Fibroblast of skin of right biceps (primary cell): ENCODE measurements around the gene CADM1.

Source experiments
- DNase-seq: peaks from one replicate; pipeline ENCODE4 v3.0.0-alpha.2; 2013

The CADM1 gene

DNA sequence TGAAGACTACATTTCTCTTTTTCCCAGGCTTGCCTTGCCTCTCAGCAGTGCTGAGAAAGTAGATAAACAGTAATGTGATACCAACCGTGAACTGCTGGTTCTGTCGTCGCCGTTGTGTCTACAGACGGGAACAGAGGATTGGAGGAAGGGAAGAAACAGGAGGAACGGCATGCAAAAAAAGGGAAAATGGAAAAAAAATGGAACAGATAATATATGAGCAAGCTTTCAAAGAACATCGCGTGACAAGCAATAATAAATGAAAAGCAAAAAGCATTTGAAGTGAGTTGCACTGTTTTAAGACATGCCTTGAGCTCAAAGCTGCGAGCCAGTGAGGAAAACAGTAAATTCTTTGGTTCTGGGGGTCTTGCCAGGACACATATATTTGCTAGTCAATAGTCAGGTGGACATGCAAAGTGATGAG, 305.9 kb downstream of the CADM1 start:
- DNase-seq: peak; percentile 4

DNA sequence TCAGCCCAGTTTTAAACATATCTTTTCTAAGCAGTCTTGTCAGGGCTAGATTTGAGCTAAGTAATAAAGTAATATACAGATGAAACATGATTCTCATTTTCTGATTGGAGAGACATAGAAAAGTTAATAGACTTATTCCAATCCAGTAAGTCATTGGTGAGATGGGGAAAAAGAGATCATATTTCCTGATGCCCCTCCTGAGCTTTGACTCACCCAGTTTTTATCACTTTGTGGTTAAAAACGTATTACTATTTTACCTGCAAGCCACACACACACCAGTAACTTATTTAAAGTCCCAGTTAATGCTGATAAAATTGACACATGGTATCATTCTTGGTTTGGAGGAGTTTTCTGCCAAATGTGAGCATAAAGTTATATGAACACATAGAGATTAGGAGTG, 306.8 kb downstream of the CADM1 start:
- peak; percentile 41 for DNase-seq

GRCh38 chr11:115197031-115197430, 307.2 kb downstream of the CADM1 start:
- no peak for DNase-seq

DNA sequence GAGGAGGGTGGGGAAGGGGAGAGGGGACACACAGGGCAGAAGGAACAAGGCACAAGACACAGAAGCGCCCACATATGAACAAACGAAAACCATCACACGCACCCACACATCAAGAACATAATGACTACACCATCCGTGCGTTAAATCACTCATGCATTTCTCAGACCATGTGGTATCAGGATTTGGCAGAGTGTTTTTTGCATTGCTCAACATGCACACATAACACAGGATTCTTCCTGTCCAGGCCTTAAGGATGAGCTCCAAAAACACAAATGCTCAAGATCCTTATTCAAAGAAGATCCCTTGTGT, 309.5 kb downstream of the CADM1 start:
- DNase-seq: peak; percentile 79

DNA sequence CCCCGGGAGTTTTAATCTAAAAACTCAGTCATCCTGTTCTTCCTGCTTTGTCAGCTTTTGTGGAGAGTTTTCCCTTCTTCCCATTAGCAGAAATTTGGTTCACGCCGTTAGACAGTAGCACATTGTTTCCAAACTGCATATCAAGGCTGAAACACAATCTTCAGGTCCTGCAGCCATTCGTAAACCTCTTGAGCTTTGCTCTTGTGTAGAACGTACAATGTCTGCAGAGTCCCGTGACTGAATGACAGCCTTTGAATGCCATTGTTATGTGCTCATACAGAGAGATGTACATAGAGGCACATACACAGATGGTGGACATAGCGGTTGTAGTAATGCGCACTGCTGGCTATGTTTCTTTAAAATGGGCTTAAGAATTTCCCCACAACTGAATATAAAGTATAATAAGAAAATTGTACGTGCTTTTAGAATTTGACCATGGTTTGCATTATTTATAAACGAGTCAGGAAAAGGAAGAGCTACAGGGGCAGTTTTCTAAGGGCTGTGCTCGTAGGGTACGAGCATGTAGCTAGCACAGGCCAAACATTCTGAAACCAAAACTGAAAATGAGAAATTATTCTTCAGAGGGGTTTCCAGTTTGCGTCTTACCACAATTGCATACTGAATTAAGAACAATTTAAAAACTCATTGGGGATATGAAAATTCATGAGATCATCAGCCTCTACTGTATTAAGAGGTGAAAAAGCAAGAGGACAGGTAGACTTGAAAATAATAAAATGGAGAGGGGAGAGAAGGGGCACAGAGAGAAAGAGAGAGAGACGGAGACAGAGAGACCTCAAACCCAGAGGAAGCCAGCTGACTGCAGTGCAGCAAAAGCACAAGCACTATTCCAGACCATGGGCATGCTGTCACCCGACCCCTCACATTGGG, 310.1 kb downstream of the CADM1 start:
- DNase-seq: peak; percentile 45

GRCh38 chr11:115191761-115192160, 312.5 kb downstream of the CADM1 start:
- peak; percentile 24 for DNase-seq

DNA sequence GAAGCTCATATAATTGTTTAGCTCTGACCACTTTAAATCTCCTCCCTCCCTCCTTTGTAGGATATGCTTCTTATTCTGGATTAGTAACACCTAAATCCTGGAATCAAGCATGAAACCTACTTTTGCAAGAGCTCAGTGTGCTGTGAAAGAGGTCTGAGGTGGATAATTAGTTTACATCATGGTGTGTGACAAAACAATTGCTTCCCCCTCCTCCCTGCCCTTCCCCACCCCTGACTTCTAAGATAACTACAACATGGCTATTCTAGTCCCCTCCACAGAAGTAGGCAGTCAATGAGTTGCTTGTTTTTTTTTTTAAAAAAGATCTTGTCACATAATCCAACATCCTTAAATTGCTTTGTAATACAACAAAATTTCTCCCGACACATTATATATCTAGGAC, 314.0 kb downstream of the CADM1 start:
- no peak for DNase-seq

DNA sequence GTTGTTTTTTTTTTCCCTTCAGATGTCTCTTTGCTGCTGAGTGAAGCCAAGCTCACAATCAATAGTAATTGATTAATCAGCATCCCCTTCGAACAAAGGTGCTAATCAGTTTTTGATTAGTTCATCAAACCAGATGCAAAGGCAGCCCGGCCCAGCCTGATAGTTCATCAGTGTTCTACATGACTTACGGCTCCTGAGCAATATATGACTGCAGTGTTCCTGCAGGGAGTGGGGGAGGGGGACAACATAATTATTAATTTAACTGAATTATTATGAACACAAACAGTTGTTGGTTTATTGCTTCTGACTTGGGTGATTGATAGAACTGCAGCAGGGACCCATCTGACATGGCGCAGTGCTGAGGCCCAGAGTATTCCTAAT, 315.3 kb downstream of the CADM1 start:
- no peak for DNase-seq

DNA sequence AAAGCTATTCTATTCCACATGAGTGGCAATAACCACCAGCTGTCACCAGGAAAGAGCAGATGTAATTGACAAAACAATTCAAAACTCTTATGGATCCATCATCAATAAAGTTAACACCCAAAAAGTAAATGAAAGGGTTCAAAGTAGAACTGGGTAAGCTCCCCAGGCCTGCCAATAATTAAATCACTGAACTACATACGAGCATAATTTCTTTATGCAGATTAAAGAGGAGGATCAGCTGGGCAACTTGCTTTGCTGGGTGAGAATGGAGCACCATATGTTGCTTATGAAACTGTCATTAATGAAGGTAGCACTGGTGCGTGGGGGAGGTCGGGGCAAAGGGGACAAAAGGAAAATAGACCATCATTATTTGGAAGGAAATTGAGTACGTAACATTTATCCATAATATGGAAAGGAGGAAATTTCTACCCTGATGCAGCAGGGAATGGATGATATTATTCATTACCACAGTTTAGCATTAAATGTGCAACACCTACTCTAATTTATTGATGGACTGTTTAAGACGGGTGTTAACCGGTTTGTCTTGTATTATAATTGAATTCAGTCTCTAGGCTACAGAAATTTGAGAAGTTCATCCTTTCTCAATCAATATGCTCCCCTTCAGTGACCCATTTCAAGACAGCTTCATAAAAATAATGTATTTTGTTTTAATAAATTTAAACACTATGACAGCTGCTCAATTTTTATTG, 315.9 kb downstream of the CADM1 start:
- DNase-seq: no peak

GRCh38 chr11:115185931-115186330, 318.3 kb downstream of the CADM1 start:
- DNase-seq: no peak

GRCh38 chr11:115185507-115185906, 318.7 kb downstream of the CADM1 start:
- no peak for DNase-seq

DNA sequence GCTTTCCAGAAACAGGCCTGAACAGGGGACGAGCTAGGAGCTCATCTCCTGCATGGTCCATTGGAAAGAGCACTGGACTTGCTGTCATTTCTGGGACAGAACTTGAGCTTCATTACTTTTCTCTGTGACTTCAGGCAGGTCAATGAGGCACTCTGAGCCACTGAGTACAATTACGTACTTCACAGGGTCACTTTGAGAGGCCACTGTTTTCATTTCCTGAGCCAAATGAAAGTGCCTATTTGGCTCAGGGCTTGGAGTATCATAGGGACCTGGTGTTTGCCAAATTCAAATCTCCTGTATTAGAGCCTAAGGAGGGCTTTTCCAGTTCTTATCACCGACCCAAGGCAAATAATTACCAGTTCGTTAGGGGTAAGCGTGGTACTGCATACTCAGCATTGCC, 319.3 kb downstream of the CADM1 start:
- no peak for DNase-seq

GRCh38 chr11:115183830-115184229, 320.4 kb downstream of the CADM1 start:
- no peak for DNase-seq

GRCh38 chr11:115183136-115183535, 321.1 kb downstream of the CADM1 start:
- no peak for DNase-seq

GRCh38 chr11:115182282-115182955, 321.8 kb downstream of the CADM1 start:
- DNase-seq: no peak

DNA sequence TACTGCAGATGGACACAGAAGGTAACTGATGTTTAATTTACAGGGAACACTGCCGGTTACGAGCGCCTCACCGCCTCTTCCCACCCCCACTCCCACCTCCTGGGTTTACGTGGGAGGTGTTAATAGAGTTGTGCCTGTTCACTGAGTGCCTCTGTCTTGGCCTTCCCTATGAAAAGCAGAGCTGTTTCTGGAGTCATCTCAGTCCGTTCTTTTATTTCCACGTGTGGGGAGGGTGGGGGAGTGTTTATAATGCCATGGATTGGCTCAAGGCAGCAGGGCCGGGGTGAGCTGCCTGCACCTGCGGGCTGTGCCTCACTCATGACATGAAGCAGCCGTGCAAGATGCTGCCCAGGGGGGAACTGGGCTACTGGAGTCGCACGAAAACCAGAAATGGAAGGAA, 322.7 kb downstream of the CADM1 start:
- no peak for DNase-seq

- no peak for DNase-seq
Measured at GRCh38 chr11:115180272-115180671, 323.9 kb downstream of the CADM1 start.

- DNase-seq: no peak
Measured at GRCh38 chr11:115179636-115180035, 324.6 kb downstream of the CADM1 start.

DNA sequence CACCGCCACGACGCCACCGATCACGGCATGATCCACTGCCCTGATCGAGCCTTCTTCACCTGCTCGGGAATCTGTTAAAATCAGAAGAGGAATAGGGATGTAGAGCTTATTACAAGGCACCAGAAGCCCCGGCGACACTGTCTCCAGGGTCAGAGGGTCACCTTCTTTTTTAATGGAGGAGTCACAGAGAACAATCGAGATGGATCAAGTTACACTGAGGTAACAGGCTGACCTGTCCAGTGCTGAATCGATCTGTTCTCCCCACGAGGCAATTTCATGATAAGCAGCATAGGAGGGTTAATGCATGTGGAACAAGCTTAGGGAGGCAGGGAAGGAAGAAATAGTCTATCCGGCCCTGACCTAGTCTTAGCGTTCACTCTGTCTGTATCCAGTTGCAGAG, 325.5 kb downstream of the CADM1 start:
- no peak for DNase-seq

- no peak for DNase-seq
Measured at GRCh38 chr11:115173136-115173535, 331.1 kb downstream of the CADM1 start.

DNA sequence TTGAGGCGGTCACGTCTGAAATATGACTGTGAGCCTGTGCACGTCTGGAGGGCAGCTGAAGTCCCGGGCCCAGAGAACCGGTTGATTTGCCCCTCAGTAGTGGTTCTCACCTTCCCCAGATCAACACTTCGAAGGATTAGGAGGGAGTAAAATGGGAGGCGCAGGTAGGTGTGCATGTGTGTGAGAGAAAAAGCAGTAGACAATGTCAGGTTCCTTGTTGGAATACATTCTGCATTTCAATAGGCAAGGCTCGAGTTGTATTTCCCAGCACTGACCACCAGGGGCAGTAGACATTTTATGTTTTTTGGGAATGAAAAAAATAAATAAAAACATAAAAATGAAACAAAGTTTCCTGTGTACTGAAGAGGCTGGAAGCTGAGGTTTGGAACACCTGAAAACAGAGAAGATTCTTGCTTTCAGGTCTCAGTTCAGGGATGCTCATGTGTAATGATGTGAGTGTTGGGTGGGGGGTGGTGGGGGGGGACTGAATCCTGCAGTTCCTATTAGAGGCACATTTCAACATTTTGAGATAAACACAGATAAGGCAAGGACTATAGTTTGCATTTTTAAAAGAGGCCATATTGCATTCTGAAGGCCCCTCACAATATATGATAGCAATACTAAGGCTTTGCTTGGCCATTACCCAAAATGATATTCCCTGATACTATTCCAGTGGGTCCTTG, 333.9 kb downstream of the CADM1 start:
- peak; percentile 32 for DNase-seq

DNA sequence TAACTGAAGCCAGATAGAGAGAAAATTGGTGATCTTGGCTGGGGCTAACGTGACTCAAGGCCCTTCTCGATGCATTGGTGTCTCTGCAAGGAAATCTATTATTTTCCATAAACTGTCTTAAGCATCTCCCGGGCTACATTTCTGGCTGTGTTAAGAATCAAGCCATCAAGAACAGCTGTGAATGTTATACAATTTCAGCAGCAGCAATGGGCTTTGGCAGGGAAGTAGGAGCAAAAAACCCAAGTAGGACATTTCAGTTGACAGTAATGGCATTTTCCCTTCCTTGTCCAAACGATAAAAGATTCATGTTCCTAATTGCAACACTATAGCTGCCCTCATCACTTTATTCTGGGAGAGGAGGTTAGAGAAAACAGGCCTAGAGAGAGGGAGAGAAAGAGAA, 335.0 kb downstream of the CADM1 start:
- no peak for DNase-seq

- DNase-seq: no peak
Measured at GRCh38 chr11:115168686-115169085, 335.5 kb downstream of the CADM1 start.
